NOMO-1 treated with DMSO at 0.1 percent for 48 hours (cell line): ENCODE measurements around the gene CIC.

Experiments used
- DNase-seq: peaks from one replicate; lab custom pipeline; 2025; ENCODE audit not compliant: unreplicated experiment; lab: John Stamatoyannopoulos, UW

The CIC gene

GRCh38 chr19:42275103-42275502 lies 6.1 kb downstream of the CIC start:
- no peak for DNase-seq

GRCh38 chr19:42275517-42275916 lies 6.5 kb downstream of the CIC start:
- no peak for DNase-seq

- no peak for DNase-seq
These were observed 7.2 kb downstream of the CIC start for GRCh38 chr19:42276284-42276683.

GRCh38 chr19:42276821-42277220 lies 7.8 kb downstream of the CIC start:
- no peak for DNase-seq

- DNase-seq = no peak
These were observed 8.9 kb downstream of the CIC start for GRCh38 chr19:42277821-42278451.

- no peak for DNase-seq
These were observed 9.6 kb downstream of the CIC start for GRCh38 chr19:42278452-42279154.

GRCh38 chr19:42279155-42279901 lies 10.3 kb downstream of the CIC start:
- no peak for DNase-seq

GRCh38 chr19:42279902-42280814 lies 11.1 kb downstream of the CIC start:
- DNase-seq = peak; percentile 75

GRCh38 chr19:42280815-42281145 lies 11.7 kb downstream of the CIC start:
- DNase-seq = no peak

GRCh38 chr19:42281146-42281826 lies 12.2 kb downstream of the CIC start:
- DNase-seq = peak; percentile 16

GRCh38 chr19:42281827-42282762 lies 13.0 kb downstream of the CIC start:
- DNase-seq = no peak

- DNase-seq = no peak
These were observed 13.8 kb downstream of the CIC start for GRCh38 chr19:42282819-42283187.

- DNase-seq = peak; percentile 89
These were observed 14.4 kb downstream of the CIC start for GRCh38 chr19:42283188-42284065.

- peak; percentile 70 for DNase-seq
These were observed 15.0 kb downstream of the CIC start for GRCh38 chr19:42284066-42284501.

GRCh38 chr19:42284591-42285341 lies 15.7 kb downstream of the CIC start:
- peak; percentile 14 for DNase-seq

GRCh38 chr19:42285541-42285941 lies 16.5 kb downstream of the CIC start:
- DNase-seq = peak; percentile 19

- DNase-seq = no peak
These were observed 16.9 kb downstream of the CIC start for GRCh38 chr19:42285988-42286348.
